ENCODE results near the gene DEPDC1. TPM values are rescaled to one million over a fixed set of nuclear protein-coding genes. Genes with fewer than 3 reads are reported as not detected.
A peak's percentile ranks its signal among the peaks of the same experiment; 100 is the strongest.

The DEPDC1 gene
- total RNA-seq, 4 donors from 2014 or later, result 0.19 to 0.96 TPM; not detected in 2

- TF ChIP-seq CTCF (IDR thresholded peaks at IDR 0.05), result no peak
- ATAC-seq (ENCODE audit: low FRiP score) (peak; percentile 59), DNase-seq (ENCODE audit: low spot score) (peak; percentile 22)
Measured at GRCh38 chr1:68442822-68443556, 53.9 kb downstream of the DEPDC1 start.

GRCh38 chr1:68442006-68442405, 54.9 kb downstream of the DEPDC1 start:
- no peak for TF ChIP-seq CTCF (IDR thresholded peaks at IDR 0.05)
- no peak for DNase-seq (ENCODE audit: low spot score)
- ATAC-seq (ENCODE audit: low FRiP score), result no peak

GRCh38 chr1:68438310-68438709, 58.6 kb downstream of the DEPDC1 start:
- DNase-seq (ENCODE audit: low spot score) (no peak), ATAC-seq (ENCODE audit: low FRiP score) (no peak)
- TF ChIP-seq CTCF (IDR thresholded peaks at IDR 0.05), result no peak

- TF ChIP-seq CTCF (IDR thresholded peaks at IDR 0.05), result no peak
- no peak for DNase-seq (ENCODE audit: low spot score)
- no peak for ATAC-seq (ENCODE audit: low FRiP score)
Measured at GRCh38 chr1:68433395-68433794, 63.5 kb downstream of the DEPDC1 start.

- ATAC-seq (ENCODE audit: low FRiP score), result no peak
- no peak for DNase-seq (ENCODE audit: low spot score)
- no peak for TF ChIP-seq CTCF (IDR thresholded peaks at IDR 0.05)
Measured at GRCh38 chr1:68431076-68431475, 65.8 kb downstream of the DEPDC1 start.

DNA sequence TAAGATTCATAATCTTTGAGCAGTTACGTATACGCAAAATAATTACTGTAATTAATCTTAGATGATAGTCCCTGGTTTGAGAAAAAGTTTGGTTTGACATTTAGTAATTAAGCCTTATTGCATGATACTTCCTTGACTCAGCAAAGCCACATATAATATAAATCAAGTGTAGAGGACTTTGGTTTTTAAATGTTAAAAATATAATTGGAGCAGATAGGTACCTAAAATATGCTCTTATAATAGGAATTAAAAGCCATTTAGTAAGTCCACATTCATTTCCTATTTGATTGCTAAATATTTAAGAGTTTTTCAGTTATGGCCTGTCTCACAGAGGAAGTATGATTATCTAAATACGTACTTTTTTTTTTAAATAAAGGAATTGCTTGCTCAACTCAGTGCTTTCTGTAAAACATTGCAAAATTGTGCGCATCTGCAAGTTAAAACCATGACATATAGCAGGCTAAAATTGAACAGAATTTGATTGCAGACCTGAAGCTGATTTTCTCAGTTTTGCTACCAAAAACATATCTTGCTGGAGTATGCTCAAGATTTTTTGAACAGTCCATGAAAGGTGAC, 67.6 kb downstream of the DEPDC1 start:
- no peak for TF ChIP-seq CTCF (IDR thresholded peaks at IDR 0.05)
- ATAC-seq (ENCODE audit: low FRiP score), result no peak
- no peak for DNase-seq (ENCODE audit: low spot score)

DNA sequence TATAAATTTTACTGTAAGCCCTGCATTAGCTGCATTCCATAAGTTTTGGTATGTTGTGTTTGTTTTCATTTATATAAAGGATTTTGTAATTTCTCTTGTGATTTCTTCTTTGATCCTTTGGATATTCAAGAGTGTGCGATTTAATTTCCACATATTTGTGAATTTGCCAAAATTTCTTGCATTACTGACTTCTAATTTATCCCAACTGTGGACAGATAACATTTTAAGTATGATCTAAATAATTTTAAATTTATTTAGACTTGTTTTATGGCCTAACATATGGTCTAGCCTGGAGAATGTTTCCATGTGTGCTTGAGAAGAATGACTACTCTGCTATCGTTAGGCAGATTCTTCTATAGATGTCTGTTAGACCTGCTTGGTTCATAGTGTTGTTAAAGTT, 70.3 kb downstream of the DEPDC1 start:
- DNase-seq (ENCODE audit: low spot score) (no peak), ATAC-seq (ENCODE audit: low FRiP score) (no peak)
- TF ChIP-seq CTCF (IDR thresholded peaks at IDR 0.05), result no peak
